BLaER1 (cell line): ENCODE results near the gene CUBN.

Experiments used
- H3K27ac ChIP-seq: shearing (Covaris generic); formaldehyde crosslinking; 2 replicates; pipeline ENCODE4 v1.8.1; 2022
- H3K27me3 ChIP-seq: shearing (Covaris generic); formaldehyde crosslinking; 2 replicates; pipeline ENCODE4 v1.8.1; 2022
- H3K36me3 ChIP-seq: shearing (Covaris generic); formaldehyde crosslinking; 2 replicates; pipeline ENCODE4 v1.8.1; 2022
- H3K4me1 ChIP-seq: shearing (Covaris generic); formaldehyde crosslinking; 2 replicates; pipeline ENCODE4 v1.8.1; 2022
- H3K4me2 ChIP-seq: shearing (Covaris generic); formaldehyde crosslinking; 2 replicates; pipeline ENCODE4 v1.8.1; 2022
- H3K4me3 ChIP-seq: shearing (Covaris generic); formaldehyde crosslinking; 2 replicates; pipeline ENCODE4 v1.8.1; 2022
- H3K9ac ChIP-seq: shearing (Covaris generic); formaldehyde crosslinking; 2 replicates; pipeline ENCODE4 v1.8.1; 2022
- H3K9me3 ChIP-seq: shearing (Covaris generic); formaldehyde crosslinking; 2 replicates; pipeline ENCODE4 v1.8.1; 2022
- H4K20me1 ChIP-seq: shearing (Covaris generic); formaldehyde crosslinking; 2 replicates; pipeline ENCODE4 v1.8.1; 2022
- Cebpa-rat ChIP-seq: shearing (Covaris generic); IDR thresholded peaks from 2 replicates; pipeline ENCODE4 v1.8.1; 2022

CUBN gene

GRCh38 chr10:16947069-16947468 lies 182.5 kb downstream of the CUBN start:
- H3K4me3 ChIP-seq: no peak overlapping the region
- H3K4me1 ChIP-seq: peaks cover 54% of the 10 kb centered on the region
- no peak overlapping the region for H3K9ac ChIP-seq
- H4K20me1 ChIP-seq: no peaks in the 10 kb centered on the region
- H3K27ac ChIP-seq: no peak overlapping the region
- H3K4me2 ChIP-seq: no peak overlapping the region
- TF ChIP-seq Cebpa-rat: no peak
- 0 out of 2 replicates have a peak, but pooled peaks cover 4% of the 10 kb centered on the region for H3K9me3 ChIP-seq
- H3K36me3 ChIP-seq: no peaks in the 10 kb centered on the region
- H3K27me3 ChIP-seq: no peaks in the 10 kb centered on the region

GRCh38 chr10:16945593-16945992 lies 184.0 kb downstream of the CUBN start:
- no peaks in the 10 kb centered on the region for H4K20me1 ChIP-seq
- no peaks in the 10 kb centered on the region for H3K27me3 ChIP-seq
- H3K27ac ChIP-seq: no peak overlapping the region
- TF ChIP-seq Cebpa-rat: no peak
- H3K4me2 ChIP-seq: no peak overlapping the region
- H3K9ac ChIP-seq: no peak overlapping the region
- no peak overlapping the region for H3K4me3 ChIP-seq
- no peaks in the 10 kb centered on the region for H3K36me3 ChIP-seq
- 0 out of 2 replicates have a peak, but pooled peaks cover 4% of the 10 kb centered on the region for H3K9me3 ChIP-seq
- peaks cover 44% of the 10 kb centered on the region for H3K4me1 ChIP-seq

DNA sequence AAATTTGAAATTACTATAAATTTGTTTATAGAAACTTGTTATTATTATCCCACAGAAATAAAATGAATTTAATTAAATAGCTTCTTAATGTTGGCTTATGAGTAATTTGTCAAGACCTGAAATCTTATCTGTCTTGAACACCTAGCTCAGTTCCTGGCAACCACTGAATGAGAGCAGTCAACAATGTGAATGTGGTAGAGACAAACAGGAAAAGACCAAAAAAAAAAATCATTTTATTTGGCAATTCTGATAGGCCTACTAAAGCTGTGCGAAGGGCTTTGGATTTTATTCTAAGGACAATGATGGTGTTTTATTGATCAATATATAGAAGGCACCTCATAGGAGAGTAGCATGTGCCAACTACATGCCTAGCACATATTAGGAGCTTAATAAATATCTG lies 184.6 kb downstream of the CUBN start:
- H3K36me3 ChIP-seq: no peaks in the 10 kb centered on the region
- no peaks in the 10 kb centered on the region for H4K20me1 ChIP-seq
- H3K4me3 ChIP-seq: no peak overlapping the region
- no peak overlapping the region for H3K27ac ChIP-seq
- H3K9ac ChIP-seq: no peak overlapping the region
- H3K9me3 ChIP-seq: 0 out of 2 replicates have a peak, but pooled peaks cover 4% of the 10 kb centered on the region
- H3K27me3 ChIP-seq: no peaks in the 10 kb centered on the region
- TF ChIP-seq Cebpa-rat: no peak
- peaks cover 37% of the 10 kb centered on the region for H3K4me1 ChIP-seq
- no peak overlapping the region for H3K4me2 ChIP-seq

- H3K4me1 ChIP-seq: peaks cover 32% of the 10 kb centered on the region
- H3K4me2 ChIP-seq: no peak overlapping the region
- no peak for TF ChIP-seq Cebpa-rat
- H3K36me3 ChIP-seq: no peaks in the 10 kb centered on the region
- H4K20me1 ChIP-seq: no peaks in the 10 kb centered on the region
- H3K27ac ChIP-seq: no peak overlapping the region
- H3K9me3 ChIP-seq: 0 out of 2 replicates have a peak, but pooled peaks cover 4% of the 10 kb centered on the region
- no peak overlapping the region for H3K4me3 ChIP-seq
- H3K27me3 ChIP-seq: no peaks in the 10 kb centered on the region
- no peak overlapping the region for H3K9ac ChIP-seq
These were observed 185.2 kb downstream of the CUBN start for GRCh38 chr10:16944402-16944801.

DNA sequence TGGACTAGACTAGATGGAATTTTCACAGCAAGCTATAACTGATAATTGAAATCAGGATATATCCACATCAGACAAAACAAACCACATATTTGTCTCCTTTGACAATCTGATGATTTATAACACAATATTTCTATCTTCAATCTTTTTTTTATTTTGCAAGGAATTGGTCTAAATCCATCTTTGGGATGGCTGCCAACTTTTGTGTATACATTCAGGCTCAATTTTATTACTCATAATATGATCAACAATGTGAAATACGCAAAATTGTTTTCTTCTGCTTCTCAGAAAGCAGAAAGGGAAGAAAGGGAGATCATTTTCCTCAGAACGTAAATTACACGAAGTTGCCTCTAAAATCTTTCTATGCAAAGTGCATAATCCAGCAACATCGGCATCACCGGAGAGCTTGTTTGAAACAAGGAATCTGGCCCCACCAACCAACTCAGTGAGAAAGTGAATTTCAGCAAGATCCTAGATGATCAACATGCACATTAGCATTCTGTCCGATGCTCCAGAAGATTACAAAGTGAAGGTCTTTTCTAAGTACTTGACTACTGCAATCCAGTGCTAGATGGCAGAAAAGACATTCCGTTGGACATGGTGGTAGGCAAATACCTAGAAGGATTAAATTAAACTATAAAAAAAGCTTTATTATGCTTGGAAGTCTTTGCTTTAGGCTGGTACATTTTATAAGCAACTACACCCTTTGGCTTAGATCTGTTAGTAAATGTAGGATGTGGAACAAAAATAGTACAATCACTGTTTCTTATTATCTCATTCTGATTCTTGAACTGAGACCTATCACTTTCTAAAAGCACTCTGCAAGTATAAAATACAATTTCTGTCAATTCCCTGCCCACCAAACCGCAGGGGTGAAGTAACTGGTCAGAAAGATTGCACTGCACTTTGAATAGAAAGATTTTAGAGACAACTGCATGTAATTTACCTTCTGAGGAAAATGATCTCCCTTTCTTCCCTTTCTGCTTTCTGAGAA lies 186.0 kb downstream of the CUBN start:
- Histone ChIP-seq H3K27ac (no peak overlapping the region), H3K9ac (no peak overlapping the region)
- TF ChIP-seq Cebpa-rat: no peak

DNA sequence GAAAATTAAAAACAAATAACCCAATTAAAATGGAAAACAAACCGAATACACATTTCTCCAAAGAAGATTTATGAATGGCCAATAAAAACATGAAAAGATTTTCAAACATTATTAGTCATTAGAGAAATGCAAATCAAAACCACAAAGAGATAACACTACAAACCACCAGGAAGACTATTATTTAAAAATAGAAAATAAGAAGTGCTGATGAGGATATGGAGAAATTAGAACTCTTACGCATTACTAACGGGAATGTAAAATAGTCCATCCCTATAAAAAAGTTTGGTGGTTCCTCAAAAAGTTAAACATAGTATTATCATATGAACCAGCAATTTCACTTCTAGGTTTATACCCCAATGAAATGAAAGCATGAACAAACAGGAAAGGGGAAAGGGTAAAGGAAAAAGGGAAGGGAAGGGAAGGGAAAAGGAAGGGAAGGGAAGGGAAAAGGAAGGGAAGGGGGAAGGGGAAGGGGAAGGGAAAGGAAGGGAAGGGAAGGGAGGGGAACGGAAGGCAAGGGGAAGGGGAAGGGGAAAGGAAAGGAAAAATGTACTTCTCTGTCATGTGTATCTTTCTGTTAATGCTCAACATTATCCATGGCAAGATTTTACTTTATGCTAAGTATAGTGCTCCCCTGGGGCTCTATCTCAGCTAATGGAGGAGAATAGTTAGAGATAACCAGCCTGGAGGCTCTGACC lies 187.1 kb downstream of the CUBN start:
- TF ChIP-seq Cebpa-rat: no peak
- no peaks in the 10 kb centered on the region for H3K27me3 ChIP-seq
- H4K20me1 ChIP-seq: no peaks in the 10 kb centered on the region
- H3K27ac ChIP-seq: no peak overlapping the region
- H3K36me3 ChIP-seq: no peaks in the 10 kb centered on the region
- H3K4me1 ChIP-seq: peaks cover 24% of the 10 kb centered on the region
- no peak overlapping the region for H3K4me3 ChIP-seq
- H3K9me3 ChIP-seq: no peaks in the 10 kb centered on the region
- H3K9ac ChIP-seq: no peak overlapping the region
- peak overlapping the region; percentile 23 for H3K4me2 ChIP-seq

More for the DNA sequence above, 186.0 kb downstream of the CUBN start:
- Histone ChIP-seq H3K4me1 (peaks cover 24% of the 10 kb centered on the region), H3K4me2 (peak overlapping the region; percentile 23; the same call in 1 of the 2 replicates), H4K20me1 (no peaks in the 10 kb centered on the region), H3K36me3 (no peaks in the 10 kb centered on the region), H3K4me3 (no peak overlapping the region), H3K27me3 (no peaks in the 10 kb centered on the region), H3K9me3 (0 out of 2 replicates have a peak, but pooled peaks cover 4% of the 10 kb centered on the region)

- no peaks in the 10 kb centered on the region for H3K9me3 ChIP-seq
- H3K4me3 ChIP-seq: no peak overlapping the region
- H3K27ac ChIP-seq: no peak overlapping the region
- TF ChIP-seq Cebpa-rat: no peak
- no peak overlapping the region for H3K9ac ChIP-seq
- H3K36me3 ChIP-seq: no peaks in the 10 kb centered on the region
- H3K27me3 ChIP-seq: no peaks in the 10 kb centered on the region
- H3K4me1 ChIP-seq: peaks cover 24% of the 10 kb centered on the region
- H4K20me1 ChIP-seq: no peaks in the 10 kb centered on the region
- H3K4me2 ChIP-seq: no peak overlapping the region
These were observed 187.7 kb downstream of the CUBN start for GRCh38 chr10:16941870-16942269.

DNA sequence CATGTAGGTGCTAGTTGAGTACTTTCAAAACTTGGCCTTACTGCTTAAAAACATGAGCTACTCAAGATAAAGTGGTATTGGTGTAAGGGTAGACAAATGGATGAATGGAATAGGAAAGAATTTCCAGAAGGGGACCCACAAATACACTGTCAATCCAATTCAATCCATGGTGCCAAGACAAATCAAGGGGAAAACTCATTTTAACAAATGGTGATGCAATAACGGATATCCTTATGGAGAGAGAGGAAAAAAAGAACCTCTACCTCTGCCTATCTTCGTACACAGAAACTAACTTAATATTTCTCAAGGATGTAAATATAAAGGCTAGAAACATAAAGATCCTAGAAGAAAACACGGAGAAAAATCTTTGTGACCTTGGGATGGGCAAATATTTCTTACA lies 188.5 kb downstream of the CUBN start:
- Histone ChIP-seq H3K9ac (no peak overlapping the region), H3K4me1 (peaks cover 24% of the 10 kb centered on the region), H3K27me3 (no peaks in the 10 kb centered on the region), H3K36me3 (no peaks in the 10 kb centered on the region), H4K20me1 (no peaks in the 10 kb centered on the region), H3K4me3 (no peak overlapping the region), H3K27ac (no peak overlapping the region), H3K9me3 (no peaks in the 10 kb centered on the region), H3K4me2 (no peak overlapping the region)
- TF ChIP-seq Cebpa-rat: no peak

GRCh38 chr10:16938952-16939351 lies 190.7 kb downstream of the CUBN start:
- Histone ChIP-seq H3K27ac (no peak overlapping the region), H3K4me3 (no peak overlapping the region), H3K36me3 (no peaks in the 10 kb centered on the region), H4K20me1 (no peaks in the 10 kb centered on the region), H3K4me1 (peaks cover 19% of the 10 kb centered on the region), H3K4me2 (no peak overlapping the region), H3K9me3 (no peaks in the 10 kb centered on the region), H3K9ac (no peak overlapping the region), H3K27me3 (no peaks in the 10 kb centered on the region)
- no peak for TF ChIP-seq Cebpa-rat

- H3K27me3 ChIP-seq: no peaks in the 10 kb centered on the region
- no peak overlapping the region for H3K4me2 ChIP-seq
- H3K9me3 ChIP-seq: no peaks in the 10 kb centered on the region
- no peak for TF ChIP-seq Cebpa-rat
- H4K20me1 ChIP-seq: no peaks in the 10 kb centered on the region
- no peak overlapping the region for H3K4me3 ChIP-seq
- no peaks in the 10 kb centered on the region for H3K36me3 ChIP-seq
- H3K4me1 ChIP-seq: peaks cover 5% of the 10 kb centered on the region
- no peak overlapping the region for H3K27ac ChIP-seq
- no peak overlapping the region for H3K9ac ChIP-seq
These were observed 195.2 kb downstream of the CUBN start for GRCh38 chr10:16934461-16934860.
